ENCODE data around the gene SLC10A3.
A peak's percentile ranks its signal among the peaks of the same experiment; 100 is the strongest.

The SLC10A3 gene

DNA sequence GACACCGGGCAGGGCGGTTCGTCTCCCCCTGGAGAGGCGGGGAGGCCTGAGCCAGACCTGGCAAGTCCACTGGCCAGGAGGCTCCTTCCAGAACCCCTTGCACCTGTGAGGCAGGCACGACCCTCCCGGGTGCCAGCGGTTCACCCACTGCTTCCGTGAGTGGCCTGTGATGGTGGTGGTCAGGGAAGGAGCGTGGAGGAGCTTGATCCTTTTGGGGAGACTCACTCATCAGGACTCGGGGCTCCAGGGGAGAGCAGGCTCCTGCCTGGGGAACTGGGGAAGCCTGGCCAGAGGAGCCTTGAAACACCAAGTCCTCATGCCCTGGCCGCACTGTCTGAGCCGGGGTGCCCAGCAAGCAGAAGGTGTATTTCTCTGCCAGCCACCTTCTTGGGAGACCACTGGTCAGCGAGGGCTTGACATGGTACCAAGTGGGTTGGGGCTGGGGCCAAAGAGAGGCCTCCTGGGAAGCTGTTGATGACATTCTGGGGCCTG lies 45.6 kb downstream of the SLC10A3 start (continued):
- TF ChIP-seq OSR2 (tag by site-specific recombination; IDR thresholded peaks at IDR 0.05) (no peak), INSM2 (tag by site-specific recombination; IDR thresholded peaks at IDR 0.05) (no peak), ZNF596 (tag by site-specific recombination; IDR thresholded peaks at IDR 0.05) (no peak), ZFP3 (tag by site-specific recombination; IDR thresholded peaks at IDR 0.05; ENCODE audit: low read depth) (no peak), TRIM28 (IDR thresholded peaks at IDR 0.05; ENCODE audit: borderline replicate concordance, low read length) (no peak), OVOL3 (tag by site-specific recombination; IDR thresholded peaks at IDR 0.05) (no peak)
- TF ChIP-seq, protein P1, sequence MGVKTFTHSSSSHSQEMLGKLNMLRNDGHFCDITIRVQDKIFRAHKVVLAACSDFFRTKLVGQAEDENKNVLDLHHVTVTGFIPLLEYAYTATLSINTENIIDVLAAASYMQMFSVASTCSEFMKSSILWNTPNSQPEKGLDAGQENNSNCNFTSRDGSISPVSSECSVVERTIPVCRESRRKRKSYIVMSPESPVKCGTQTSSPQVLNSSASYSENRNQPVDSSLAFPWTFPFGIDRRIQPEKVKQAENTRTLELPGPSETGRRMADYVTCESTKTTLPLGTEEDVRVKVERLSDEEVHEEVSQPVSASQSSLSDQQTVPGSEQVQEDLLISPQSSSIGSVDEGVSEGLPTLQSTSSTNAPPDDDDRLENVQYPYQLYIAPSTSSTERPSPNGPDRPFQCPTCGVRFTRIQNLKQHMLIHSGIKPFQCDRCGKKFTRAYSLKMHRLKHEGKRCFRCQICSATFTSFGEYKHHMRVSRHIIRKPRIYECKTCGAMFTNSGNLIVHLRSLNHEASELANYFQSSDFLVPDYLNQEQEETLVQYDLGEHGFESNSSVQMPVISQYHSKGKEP (tag by site-specific recombination; IDR thresholded peaks at IDR 0.05), result no peak

GRCh38 chrX:154443992-154444754 lies 46.3 kb downstream of the SLC10A3 start, which contains the start of gene FAM50A:
TSS of gene FAM50A (plus strand) at chrX:154444141. CDS start at chrX:154444236, 95 bp downstream.
- Histone ChIP-seq H3K27ac (ENCODE audit: extremely low read depth, low read depth, low read length) (peak within 1 kb of the TSS; percentile 77), H3K4me1 (ENCODE audit: control insufficient read depth, insufficient read depth, low read length) (no peaks in the 10 kb centered on the region), H3K9me3 (ENCODE audit: control insufficient read depth, insufficient read depth, low read depth, low read length) (no peaks in the 10 kb centered on the region), H3K36me3 (ENCODE audit: control insufficient read depth in 2 of 2, insufficient read depth in 1 of 2, low read length in 2 of 2) (peaks cover 10 to 79% of the 10 kb centered on the region in 2 experiments; a peak in 2 of 3 replicates), H3K4me3 (ENCODE audit: low read depth, low read length) (peak within 1 kb of the TSS; percentile 51)
- TF ChIP-seq ZXDB (tag by site-specific recombination; IDR thresholded peaks at IDR 0.05), result peak; percentile 23; the same call in 1 of the 2 replicates
- peak; percentile 37 for TF ChIP-seq ZIC2 (tag by site-specific recombination; IDR thresholded peaks at IDR 0.05)
- no peak for TF ChIP-seq ZNF473 (tag by site-specific recombination; IDR thresholded peaks at IDR 0.05)
- TF ChIP-seq, protein P2, sequence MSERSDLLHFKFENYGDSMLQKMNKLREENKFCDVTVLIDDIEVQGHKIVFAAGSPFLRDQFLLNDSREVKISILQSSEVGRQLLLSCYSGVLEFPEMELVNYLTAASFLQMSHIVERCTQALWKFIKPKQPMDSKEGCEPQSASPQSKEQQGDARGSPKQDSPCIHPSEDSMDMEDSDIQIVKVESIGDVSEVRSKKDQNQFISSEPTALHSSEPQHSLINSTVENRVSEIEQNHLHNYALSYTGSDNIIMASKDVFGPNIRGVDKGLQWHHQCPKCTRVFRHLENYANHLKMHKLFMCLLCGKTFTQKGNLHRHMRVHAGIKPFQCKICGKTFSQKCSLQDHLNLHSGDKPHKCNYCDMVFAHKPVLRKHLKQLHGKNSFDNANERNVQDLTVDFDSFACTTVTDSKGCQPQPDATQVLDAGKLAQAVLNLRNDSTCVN (tag by site-specific recombination; optimal IDR thresholded peaks at IDR 0.05), result peak; percentile 42
- peak; percentile 54; the same call in 1 of the 2 replicates for TF ChIP-seq ZSCAN30 (tag by site-specific recombination; IDR thresholded peaks at IDR 0.05)
- TF ChIP-seq ZBTB7A (tag by site-specific recombination; IDR thresholded peaks at IDR 0.05; ENCODE audit: low read depth), result no peak
- 0 out of 2 replicates have a peak, but pooled peaks have one; percentile 46 for TF ChIP-seq ZNF660 (tag by site-specific recombination; IDR thresholded peaks at IDR 0.05)
- TF ChIP-seq ZNF561 (tag by site-specific recombination; IDR thresholded peaks at IDR 0.05; ENCODE audit: borderline replicate concordance), result no peak
- peak; percentile 35; the same call in 1 of the 2 replicates for TF ChIP-seq KLF10 (tag by site-specific recombination; IDR thresholded peaks at IDR 0.05)
- ChIA-PET CTCF (interaction anchor here (0.6 kb wide), 1 partner anchor 100 kb away, joined by 3 read pairs; no protein-coding TSS in a partner anchor), POLR2A (interaction anchor here (0.6 to 3.0 kb wide), 4 partner anchors 8 to 33 kb away, joined by 3 to 13 read pairs (median 4); partner anchors contain the start of gene TAFAZZIN)

- no peaks in the 10 kb centered on the region for H3K9me3 ChIP-seq (ENCODE audit: control insufficient read depth, insufficient read depth, low read depth, low read length)
- peak overlapping the region; percentile 49; the same call in 1 of the 2 replicates for H3K27ac ChIP-seq (ENCODE audit: extremely low read depth, low read depth, low read length)
- POLR2A ChIA-PET, result interaction anchor here (3.0 kb wide), 1 partner anchor 32 kb away, joined by 13 read pairs; the partner anchor contains the start of gene TAFAZZIN
- no peaks in the 10 kb centered on the region for H3K4me1 ChIP-seq (ENCODE audit: control insufficient read depth, insufficient read depth, low read length)
- CTCF ChIA-PET, result interaction anchor here (0.7 kb wide), 1 partner anchor 29 kb away, joined by 4 read pairs; no protein-coding TSS in a partner anchor
- H3K4me3 ChIP-seq (ENCODE audit: low read depth, low read length), result peak overlapping the region; percentile 30
- peaks cover 11 to 79% of the 10 kb centered on the region in 2 experiments; a peak in 2 of 3 replicates for H3K36me3 ChIP-seq (ENCODE audit: control insufficient read depth in 2 of 2, insufficient read depth in 1 of 2, low read length in 2 of 2)
- TF ChIP-seq ZNF600 (tag by site-specific recombination; IDR thresholded peaks at IDR 0.05) (0 out of 2 replicates have a peak, but pooled peaks have one; percentile 26), ZNF558 (tag by site-specific recombination; IDR thresholded peaks at IDR 0.05) (no peak), GLIS2 (tag by site-specific recombination; IDR thresholded peaks at IDR 0.05) (peak; percentile 71), HIC1 (tag by site-specific recombination; IDR thresholded peaks at IDR 0.05) (peak; percentile 33; the same call in 1 of the 2 replicates), KLF8 (tag by site-specific recombination; IDR thresholded peaks at IDR 0.05) (0 out of 2 replicates have a peak, but pooled peaks have one; percentile 18), ZNF335 (tag by site-specific recombination; conservative IDR thresholded peaks at IDR 0.05) (peak; percentile 49)
- TF ChIP-seq, protein P3, sequence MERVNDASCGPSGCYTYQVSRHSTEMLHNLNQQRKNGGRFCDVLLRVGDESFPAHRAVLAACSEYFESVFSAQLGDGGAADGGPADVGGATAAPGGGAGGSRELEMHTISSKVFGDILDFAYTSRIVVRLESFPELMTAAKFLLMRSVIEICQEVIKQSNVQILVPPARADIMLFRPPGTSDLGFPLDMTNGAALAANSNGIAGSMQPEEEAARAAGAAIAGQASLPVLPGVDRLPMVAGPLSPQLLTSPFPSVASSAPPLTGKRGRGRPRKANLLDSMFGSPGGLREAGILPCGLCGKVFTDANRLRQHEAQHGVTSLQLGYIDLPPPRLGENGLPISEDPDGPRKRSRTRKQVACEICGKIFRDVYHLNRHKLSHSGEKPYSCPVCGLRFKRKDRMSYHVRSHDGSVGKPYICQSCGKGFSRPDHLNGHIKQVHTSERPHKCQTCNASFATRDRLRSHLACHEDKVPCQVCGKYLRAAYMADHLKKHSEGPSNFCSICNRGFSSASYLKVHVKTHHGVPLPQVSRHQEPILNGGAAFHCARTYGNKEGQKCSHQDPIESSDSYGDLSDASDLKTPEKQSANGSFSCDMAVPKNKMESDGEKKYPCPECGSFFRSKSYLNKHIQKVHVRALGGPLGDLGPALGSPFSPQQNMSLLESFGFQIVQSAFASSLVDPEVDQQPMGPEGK (tag by site-specific recombination; IDR thresholded peaks at IDR 0.05), result peak; percentile 46; the same call in 1 of the 2 replicates
These were observed 46.9 kb downstream of the SLC10A3 start for GRCh38 chrX:154443479-154443910.

Data from HEK293 (cell line).